ENCODE results near the gene DYRK1A.

Gene DYRK1A

DNA sequence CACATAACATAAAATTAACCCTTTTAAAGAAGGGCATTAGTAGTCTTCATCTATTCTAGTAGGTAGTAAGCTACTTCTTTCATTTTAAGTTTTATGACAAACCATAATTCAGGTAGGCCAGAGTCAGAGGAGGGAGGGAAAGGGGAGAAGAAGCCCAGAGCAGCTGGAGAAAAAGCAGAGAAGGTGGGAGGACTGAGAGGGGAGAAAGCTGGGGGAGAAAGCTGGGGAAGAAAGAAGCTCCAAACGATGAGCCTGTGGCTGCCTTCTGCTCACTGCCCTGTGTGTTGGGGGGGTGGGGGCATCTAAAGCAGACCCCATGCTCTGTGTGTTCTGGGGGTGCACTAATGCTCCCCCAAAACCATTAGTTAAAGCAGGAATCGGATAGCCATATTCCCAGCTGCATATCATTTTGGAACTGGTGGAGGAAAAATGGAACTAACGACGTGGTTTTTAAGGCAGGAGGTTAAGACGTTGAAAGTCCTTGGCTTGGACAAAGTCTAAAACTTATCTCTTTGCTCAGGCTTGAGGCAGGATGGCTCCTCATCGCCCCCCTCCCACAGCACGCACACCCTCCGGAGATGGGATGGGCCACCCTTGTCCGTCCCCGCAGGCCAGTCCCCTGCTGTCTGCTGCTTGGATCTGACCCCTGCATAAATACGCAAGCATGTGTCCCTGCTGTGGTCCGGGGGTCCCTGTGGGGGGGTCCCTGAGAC, 184.2 kb downstream of the DYRK1A start:
- DNase-seq (ENCODE audit: low read depth, low spot score): no peak

GRCh38 chr21:37551331-37551992, 184.9 kb downstream of the DYRK1A start:
- peak; percentile 53 for DNase-seq (ENCODE audit: low read depth, low spot score)

DNA sequence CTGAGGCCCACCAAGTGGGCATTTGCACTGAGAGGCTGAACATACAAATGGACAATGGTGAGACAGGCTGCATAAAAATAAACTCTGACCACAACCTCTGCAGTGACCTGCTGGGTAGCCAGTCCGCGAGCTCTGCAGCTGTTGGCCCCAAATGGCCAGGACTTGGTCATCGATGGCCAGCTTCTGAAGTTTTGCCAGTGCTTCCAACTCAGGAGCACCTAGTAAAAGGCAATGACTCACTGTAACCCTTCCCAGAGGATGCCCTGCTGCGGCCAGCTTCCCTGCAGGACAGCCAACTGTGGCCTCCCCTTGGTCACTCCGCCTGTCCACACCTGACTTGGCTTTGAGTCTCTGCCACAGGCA, 185.4 kb downstream of the DYRK1A start:
- DNase-seq (ENCODE audit: low read depth, low spot score): no peak

DNA sequence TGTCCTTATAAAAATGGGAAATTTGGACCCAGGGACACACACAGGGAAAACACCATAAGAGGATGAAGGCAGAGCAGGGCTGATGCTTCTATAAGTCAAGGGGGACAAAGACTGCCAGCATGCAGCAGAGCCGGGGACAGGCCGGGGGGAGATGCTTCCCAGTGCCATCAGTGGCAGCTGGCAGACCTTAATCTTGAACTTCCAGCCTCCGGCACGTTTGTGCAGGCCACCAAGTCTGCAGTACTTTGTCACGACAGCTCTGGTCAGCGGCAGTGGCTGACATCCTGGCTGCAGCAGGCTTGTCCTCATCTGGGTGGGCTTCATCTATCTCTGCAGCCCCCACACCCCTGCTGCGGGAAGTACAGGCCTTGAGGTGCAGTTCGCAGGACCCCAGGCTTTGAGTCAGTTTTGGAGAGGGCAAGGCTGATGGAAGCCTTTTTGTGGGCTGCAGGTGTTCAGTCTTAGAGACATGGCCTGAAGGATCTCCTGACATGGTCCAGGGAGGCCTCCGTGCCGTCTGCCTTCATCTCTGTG, 186.0 kb downstream of the DYRK1A start:
- DNase-seq (ENCODE audit: low read depth, low spot score): no peak

GRCh38 chr21:37553078-37553481, 186.5 kb downstream of the DYRK1A start:
- DNase-seq (ENCODE audit: low read depth, low spot score): no peak

GRCh38 chr21:37554661-37555379, 188.2 kb downstream of the DYRK1A start:
- DNase-seq (ENCODE audit: low read depth, low spot score): no peak

- no peak for DNase-seq (ENCODE audit: low read depth, low spot score)
These were observed 189.2 kb downstream of the DYRK1A start for GRCh38 chr21:37555672-37556261.

DNA sequence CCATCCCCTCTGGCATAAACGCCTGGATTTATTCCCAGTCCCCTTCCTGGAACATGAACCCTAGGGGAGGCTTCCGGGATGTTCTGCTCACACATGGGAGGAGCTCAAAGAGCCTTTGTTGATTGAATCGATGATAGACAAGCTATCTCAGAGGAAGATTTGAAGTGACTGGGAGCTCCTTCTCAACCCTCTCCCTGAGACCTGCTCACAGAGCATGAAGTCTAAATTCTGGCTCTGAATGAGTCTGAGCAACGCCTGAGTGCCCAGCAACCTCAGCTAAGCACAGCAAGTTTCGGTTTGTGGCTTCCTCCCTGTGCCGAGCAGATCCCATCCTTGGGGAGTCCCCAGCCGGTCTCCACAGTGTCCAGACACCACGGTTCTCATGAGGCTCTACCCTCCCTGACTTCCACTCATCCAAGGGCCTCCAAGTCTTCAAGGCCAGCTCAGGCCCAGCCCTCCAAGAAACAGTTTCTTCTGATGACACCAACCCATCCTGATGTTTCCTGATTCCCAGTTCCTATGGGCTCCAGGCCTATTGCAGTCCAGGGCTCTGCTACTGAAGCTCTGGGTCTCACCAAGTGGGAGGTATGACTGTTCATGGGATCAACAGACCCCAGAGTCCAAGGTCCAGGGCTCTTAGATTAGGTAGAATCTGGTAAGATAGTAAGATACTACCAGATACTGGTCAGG, 190.8 kb downstream of the DYRK1A start:
- no peak for DNase-seq (ENCODE audit: low read depth, low spot score)

- no peak for DNase-seq (ENCODE audit: low read depth, low spot score)
These were observed 192.2 kb downstream of the DYRK1A start for GRCh38 chr21:37558676-37559211.

DNA sequence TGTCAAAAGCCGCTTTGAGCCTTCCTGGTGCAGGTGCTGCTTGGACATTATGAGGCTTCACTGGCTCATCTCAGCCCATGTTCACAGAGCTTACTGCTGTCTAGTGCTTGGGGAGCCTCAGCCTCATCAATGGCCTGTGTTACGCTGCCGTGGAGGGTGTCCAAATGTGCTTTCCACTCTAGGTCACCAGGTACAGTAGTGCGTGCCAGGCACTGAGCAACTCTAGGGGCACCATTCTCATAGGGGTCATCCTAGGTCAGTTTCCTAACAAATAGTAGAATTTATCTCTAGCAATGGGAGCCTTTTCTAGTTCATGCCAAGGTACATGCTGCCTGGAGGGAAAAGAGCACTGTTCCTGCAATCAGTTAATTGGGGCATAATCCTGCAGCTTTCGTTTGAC, 193.8 kb downstream of the DYRK1A start:
- DNase-seq (ENCODE audit: low read depth, low spot score): no peak

DNA sequence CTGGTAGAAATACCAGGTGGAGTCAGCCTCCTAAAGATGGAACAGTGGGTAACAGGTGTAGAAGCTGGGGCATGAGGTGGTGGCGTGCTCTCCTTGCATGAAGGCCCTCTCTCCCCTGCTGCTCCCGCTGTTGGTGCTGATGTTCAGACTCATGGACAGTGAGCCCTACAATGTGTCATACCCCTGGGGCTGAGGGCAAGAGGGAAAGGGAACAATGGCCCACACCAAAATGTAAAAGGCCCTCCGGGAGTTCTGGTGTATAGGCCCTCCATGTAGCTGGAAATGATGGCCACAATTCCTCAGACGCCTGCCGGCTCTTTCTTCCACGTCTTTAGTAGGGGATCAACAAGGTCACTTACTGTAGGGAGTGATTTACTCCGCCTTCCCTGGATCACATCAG, 194.9 kb downstream of the DYRK1A start:
- no peak for DNase-seq (ENCODE audit: low read depth, low spot score)

GRCh38 chr21:37561941-37562919, 195.7 kb downstream of the DYRK1A start:
- DNase-seq (ENCODE audit: low read depth, low spot score): no peak

GRCh38 chr21:37562920-37563640, 196.5 kb downstream of the DYRK1A start:
- no peak for DNase-seq (ENCODE audit: low read depth, low spot score)

- DNase-seq (ENCODE audit: low read depth, low spot score): peak; percentile 77
These were observed 197.2 kb downstream of the DYRK1A start for GRCh38 chr21:37563641-37564340.

DNA sequence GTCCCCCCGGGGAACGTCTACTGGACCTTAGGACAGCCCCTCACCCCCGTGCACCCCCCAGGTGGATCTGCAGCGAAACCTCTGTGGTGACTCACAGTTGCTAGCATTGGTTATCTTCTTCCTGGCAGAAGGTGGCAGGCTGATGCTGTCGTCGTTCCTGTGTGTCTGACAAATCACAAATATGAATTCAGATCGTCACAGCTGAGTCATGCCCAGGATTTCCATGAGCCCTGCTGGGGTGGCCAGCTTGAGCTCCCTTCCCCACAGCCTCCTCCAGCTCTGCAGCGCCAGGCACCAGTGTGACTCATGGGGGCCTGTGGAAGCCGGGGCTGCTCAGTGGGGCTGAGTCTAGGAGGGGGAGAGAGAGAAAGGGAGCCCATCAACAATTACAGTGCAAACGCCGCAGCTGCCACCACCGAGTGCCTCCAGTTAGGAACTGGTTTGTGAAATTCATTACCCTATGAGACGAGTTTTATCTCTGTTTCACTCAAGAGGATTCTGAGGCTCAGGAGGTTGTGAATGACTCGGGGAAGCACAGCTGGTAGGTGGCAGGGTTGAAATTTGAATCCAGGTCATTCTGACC, 197.9 kb downstream of the DYRK1A start:
- peak; percentile 95 for DNase-seq (ENCODE audit: low read depth, low spot score)

GRCh38 chr21:37564924-37565529, 198.5 kb downstream of the DYRK1A start:
- no peak for DNase-seq (ENCODE audit: low read depth, low spot score)

GRCh38 chr21:37565530-37566223, 199.1 kb downstream of the DYRK1A start:
- DNase-seq (ENCODE audit: low read depth, low spot score): no peak

All from smooth muscle cell of the brain vasculature (primary cell).